IMR-90 (cell line): ENCODE data around the gene STON2. TPM values are rescaled to one million over a fixed set of nuclear protein-coding genes. Genes with fewer than 3 reads are reported as not detected.

Experiments
- ATAC-seq: fragments of 200-7000 bp; cut with Tn5 transposase; 2 replicates; pipeline ENCODE4 v1.9.1; 2020; ENCODE audit warnings: low read depth, mild to moderate bottlenecking, moderate library complexity
- BruUV-seq: library from RNA; stranded (reverse); fragments of 400-500 nt; replicated peaks from 2 replicates; lab custom pipeline; 2021; lab: Mats Ljungman, UMichigan
- CTCF ChIA-PET: fragments of 300-600 bp; formaldehyde crosslinking; extraction: SDS; loops from one replicate; lab custom pipeline; 2021; ENCODE audit warnings: antibody characterized with exemption; lab: Yijun Ruan, JAX
- POLR2A ChIA-PET: fragments of 300-600 bp; sonication (Branson Sonifier 250); formaldehyde crosslinking; loops from one replicate; lab custom pipeline; 2022; ENCODE audit warnings: antibody characterized with exemption; ENCODE audit not compliant: unreplicated experiment; lab: Charles Lee
- DNase-seq: peaks from one replicate; pipeline ENCODE4 v3.0.0; 2013
- H2AFZ ChIP-seq: replicated peaks from 2 replicates; pipeline ENCODE3; 2013; ENCODE audit warnings: low read length, mild to moderate bottlenecking; ENCODE audit not compliant: poor library complexity
- H2AK5ac ChIP-seq: 2 replicates; pipeline ENCODE4 v1.6.1; 2013; ENCODE audit warnings: low read depth, low read length, inconsistent platforms
- H2AK9ac ChIP-seq: replicated peaks from 2 replicates; pipeline ENCODE3; 2013; ENCODE audit warnings: mild to moderate bottlenecking, low read depth, low read length, moderate library complexity; ENCODE audit not compliant: poor library complexity
- H2BK120ac ChIP-seq: 2 replicates; pipeline ENCODE4 v1.6.1; 2013; ENCODE audit warnings: low read depth, low read length, inconsistent platforms
- H2BK15ac ChIP-seq: 3 replicates; pipeline ENCODE4 v1.6.1; 2013; ENCODE audit warnings: low read depth, low read length, inconsistent platforms
- H2BK20ac ChIP-seq: 2 replicates; pipeline ENCODE4 v1.6.1; 2013; ENCODE audit warnings: low read depth, mild to moderate bottlenecking, inconsistent platforms, low read length, moderate library complexity
- H2BK5ac ChIP-seq: 2 replicates; pipeline ENCODE4 v1.6.1; 2013; ENCODE audit warnings: mild to moderate bottlenecking, low read depth, low read length, inconsistent platforms; ENCODE audit not compliant: poor library complexity, severe bottlenecking
- H3K14ac ChIP-seq: replicated peaks from 2 replicates; pipeline ENCODE4 v1.6.1; 2013; ENCODE audit warnings: low read depth, low read length, inconsistent platforms
- H3K18ac ChIP-seq: 2 replicates; pipeline ENCODE4 v1.6.1; 2013; ENCODE audit warnings: low read depth, low read length, control low read depth
- H3K23ac ChIP-seq: 2 replicates; pipeline ENCODE4 v1.6.1; 2013; ENCODE audit warnings: low read depth, low read length, inconsistent platforms
- H3K27ac ChIP-seq: 2 replicates; pipeline ENCODE4 v1.5.1; 2013; ENCODE audit warnings: mild to moderate bottlenecking, control low read depth, low read length; ENCODE audit not compliant: insufficient read depth
- H3K27me3 ChIP-seq: 2 replicates; pipeline ENCODE4 v1.6.1; 2013; ENCODE audit warnings: low read length; ENCODE audit not compliant: control insufficient read depth, insufficient read depth
- H3K36me3 ChIP-seq: 2 replicates; pipeline ENCODE4 v1.6.1; 2013; ENCODE audit warnings: low read length, mixed read lengths; ENCODE audit not compliant: control insufficient read depth, insufficient read depth
- H3K4ac ChIP-seq: 2 replicates; pipeline ENCODE4 v1.6.1; 2013; ENCODE audit warnings: low read depth, low read length, inconsistent platforms
- H3K4me1 ChIP-seq: 2 replicates; pipeline ENCODE4 v1.6.1; 2013; ENCODE audit warnings: low read length, mixed read lengths; ENCODE audit not compliant: control insufficient read depth, insufficient read depth
- H3K4me2 ChIP-seq: 2 replicates; pipeline ENCODE4 v1.6.1; 2013; ENCODE audit warnings: low read depth, mild to moderate bottlenecking, control low read depth, low read length, moderate library complexity
- H3K4me3 ChIP-seq: 2 replicates; pipeline ENCODE4 v1.5.1; 2013; ENCODE audit warnings: low read depth, mild to moderate bottlenecking, control low read depth, low read length, moderate library complexity; ENCODE audit not compliant: insufficient read depth
- H3K56ac ChIP-seq: 2 replicates; pipeline ENCODE4 v1.6.1; 2013; ENCODE audit warnings: low read length, inconsistent platforms; ENCODE audit not compliant: insufficient read depth; ENCODE audit errors: extremely low read depth
- H3K79me1 ChIP-seq, 2 experiments: 2 replicates each; pipeline ENCODE4 v1.6.1; 2013; ENCODE audit warnings: low read length in 2 of 2, inconsistent platforms in 1 of 2, low read depth in 1 of 2
- H3K9ac ChIP-seq: 2 replicates; pipeline ENCODE4 v1.6.1; 2013; ENCODE audit warnings: low read depth, low read length, control low read depth
- H3K9me1 ChIP-seq: 2 replicates; pipeline ENCODE4 v1.6.1; 2013; ENCODE audit warnings: low read length, inconsistent platforms; ENCODE audit not compliant: insufficient read depth
- H3K9me3 ChIP-seq: 2 replicates; pipeline ENCODE4 v1.6.1; 2013; ENCODE audit warnings: low read length; ENCODE audit not compliant: control insufficient read depth, insufficient read depth
- H4K20me1 ChIP-seq: 2 replicates; pipeline ENCODE4 v1.6.1; 2013; ENCODE audit warnings: low read length, inconsistent platforms; ENCODE audit not compliant: insufficient read depth
- H4K5ac ChIP-seq: 2 replicates; pipeline ENCODE4 v1.6.1; 2013; ENCODE audit warnings: mild to moderate bottlenecking, low read depth, low read length, control low read depth
- H4K8ac ChIP-seq, 2 experiments: 2 replicates each; pipeline ENCODE4 v1.6.1; 2013; ENCODE audit warnings: low read depth in 2 of 2, low read length in 2 of 2, control low read depth in 1 of 2, inconsistent platforms in 1 of 2
- H4K91ac ChIP-seq: 2 replicates; pipeline ENCODE4 v1.6.1; 2013; ENCODE audit warnings: low read depth, low read length, inconsistent platforms; ENCODE audit not compliant: insufficient read depth
- BHLHE40 ChIP-seq: fragments of 150-350 bp; IDR thresholded peaks from 2 replicates; pipeline ENCODE4 v1.6.1; 2016; ENCODE audit warnings: mild to moderate bottlenecking, low read depth, low read length
- CEBPB ChIP-seq: IDR thresholded peaks from 2 replicates; pipeline ENCODE4 v1.6.1; 2012; ENCODE audit warnings: low read depth, low read length, improper control_type of control experiment
- CHD1 ChIP-seq: IDR thresholded peaks from 2 replicates; pipeline ENCODE4 v1.6.1; 2012; ENCODE audit warnings: low read depth, low read length, improper control_type of control experiment
- ELK1 ChIP-seq: fragments of 150-350 bp; IDR thresholded peaks from 2 replicates; pipeline ENCODE4 v1.6.1; 2016; ENCODE audit warnings: low read depth, mild to moderate bottlenecking, low read length, moderate library complexity, borderline replicate concordance
- FOS ChIP-seq: fragments of 150-350 bp; IDR thresholded peaks from 2 replicates; pipeline ENCODE4 v1.6.1; 2016; ENCODE audit warnings: low read depth, low read length
- MAFK ChIP-seq: IDR thresholded peaks from 2 replicates; pipeline ENCODE4 v1.6.1; 2012; ENCODE audit warnings: low read depth, low read length, improper control_type of control experiment
- MAZ ChIP-seq: IDR thresholded peaks from 2 replicates; pipeline ENCODE4 v1.6.1; 2012; ENCODE audit warnings: low read depth, mild to moderate bottlenecking, low read length, improper control_type of control experiment, moderate library complexity, borderline replicate concordance
- MXI1 ChIP-seq: IDR thresholded peaks from 2 replicates; pipeline ENCODE4 v1.6.1; 2012; ENCODE audit warnings: low read depth, mild to moderate bottlenecking, low read length, moderate library complexity, borderline replicate concordance
- NFE2L2 ChIP-seq: fragments of 150-350 bp; IDR thresholded peaks from 2 replicates; pipeline ENCODE4 v1.6.1; 2016; ENCODE audit warnings: low read depth, mild to moderate bottlenecking, low read length
- RAD21 ChIP-seq: IDR thresholded peaks from 2 replicates; pipeline ENCODE4 v1.6.1; 2012; ENCODE audit warnings: low read length, improper control_type of control experiment
- RCOR1 ChIP-seq: IDR thresholded peaks from 2 replicates; pipeline ENCODE4 v1.6.1; 2012; ENCODE audit warnings: mild to moderate bottlenecking, low read length, improper control_type of control experiment; ENCODE audit not compliant: insufficient replicate concordance
- USF2 ChIP-seq: fragments of 150-350 bp; IDR thresholded peaks from 2 replicates; pipeline ENCODE4 v1.6.1; 2017; ENCODE audit warnings: mild to moderate bottlenecking, antibody characterized with exemption, low read length, low read depth
- WGBS, 2 experiments: methylation state at CpG; one replicate each; pipeline versions ENCODE4 v1.1.5 to v1.1.7; 2013; ENCODE audit warnings: missing lambda C conversion rate in 2 of 2; ENCODE audit not compliant: insufficient read length in 1 of 2; ENCODE audit errors: extremely low coverage in 2 of 2; 5-methylcytosine and 5-hydroxymethylcytosine counted together
- dilution Hi-C: fragments of 300-500 bp; cut with HindIII; formaldehyde crosslinking; loops from one replicate; pipeline ENCODE4 v1.14.3; 2018; ENCODE audit warnings: low sequenced_read_pairs; ENCODE audit not compliant: unreplicated experiment
- in situ Hi-C: fragments of 300-500 bp; cut with MboI; formaldehyde crosslinking; loops from 3 replicates; pipeline ENCODE4 v1.14.3; 2019; ENCODE audit warnings: low sequenced_read_pairs, inconsistent platforms, mixed read lengths
- intact Hi-C: fragments of 100-400 bp; cut with micrococcal nuclease; formaldehyde crosslinking; loops from 2 replicates; pipeline ENCODE4 v1.10.0; 2022
- polyA plus RNA-seq, 3 experiments: library from polyadenylated mRNA; depleted of rRNA; stranded (reverse); fragments of >200 nt; gene quantifications; 2 replicates each; pipeline ENCODE4 v1.2.3, GENCODE V29; 2012; ENCODE audit warnings: low replicate concordance in 1 of 3
- total RNA-seq: library from RNA; depleted of rRNA; stranded (reverse); fragments of >200 nt; gene quantifications from 2 replicates; pipeline ENCODE4 v1.2.3, GENCODE V29; 2012

The STON2 gene
- total and polyA plus RNA-seq, 2 of the 4 experiments (the other 2 are of a cell fraction): not detected

- Histone ChIP-seq H2AK5ac (no peak overlapping the region), H2BK5ac (no peak overlapping the region), H2AFZ (no peak overlapping the region), H3K27me3 (no peaks in the 10 kb centered on the region), H3K9ac (no peak overlapping the region), H4K8ac (no peak overlapping the region), H3K18ac (no peak overlapping the region), H2AK9ac (no peak overlapping the region), H3K9me3 (no peaks in the 10 kb centered on the region), H2BK15ac (no peak overlapping the region), H3K4me2 (no peak overlapping the region), H3K27ac (no peak overlapping the region), H3K79me1 (no peaks in the 10 kb centered on the region), H3K4ac (no peak overlapping the region), H2BK120ac (no peak overlapping the region), H3K14ac (no peak overlapping the region), H3K4me1 (no peaks in the 10 kb centered on the region), H3K9me1 (no peaks in the 10 kb centered on the region), H3K4me3 (no peak overlapping the region), H4K5ac (no peak overlapping the region), H3K23ac (no peak overlapping the region), H4K91ac (no peak overlapping the region), H2BK20ac (no peak overlapping the region), H3K36me3 (no peaks in the 10 kb centered on the region), H4K20me1 (no peaks in the 10 kb centered on the region), H3K56ac (no peak overlapping the region)
- POLR2A ChIA-PET: interaction anchor here (0.5 kb wide), 1 partner anchor 187 kb away, joined by 5 read pairs; no protein-coding TSS in a partner anchor
- TF ChIP-seq MAFK (no peak), RAD21 (no peak), USF2 (no peak), CEBPB (no peak), FOS (no peak), BHLHE40 (no peak), ELK1 (no peak), RCOR1 (no peak), CHD1 (no peak), NFE2L2 (no peak), MXI1 (no peak), MAZ (no peak)
- WGBS, 2 experiments: no CpG with 5 or more reads among the region's 4 CpGs
- no TSS peak for BruUV-seq
- CTCF ChIA-PET: no interaction called here
- intact Hi-C loops: no loop called here
- dilution Hi-C loops: no loop called here
- in situ Hi-C loops: no loop called here
- DNase-seq: peak; percentile 1
- no peak for ATAC-seq
Observed at GRCh38 chr14:81406863-81407262, 6.7 kb upstream of the STON2 start.
